Liver (tissue), 9 donors: Measurements from ENCODE around the gene SLC26A9. TPM values are rescaled to one million over a fixed set of nuclear protein-coding genes. Genes with fewer than 3 reads are reported as not detected.

ENCODE experiments used
- DNase-seq: peaks from one replicate; pipeline ENCODE4 v3.0.0-alpha.2; 2017; ENCODE audit warnings: low spot score
- H3K27ac ChIP-seq, 2 donors: one replicate each; pipeline ENCODE4 v1.7.0; 2013; ENCODE audit warnings: inconsistent platforms in 2 of 2, low read length in 2 of 2, control low read depth in 1 of 2, low read depth in 1 of 2, mild to moderate bottlenecking in 1 of 2
- H3K27me3 ChIP-seq, 4 donors: one replicate each; pipeline versions ENCODE4 v1.6.1 to v1.7.0; 2013; ENCODE audit warnings: low read length in 3 of 4, inconsistent platforms in 1 of 4, mild to moderate bottlenecking in 1 of 4, moderate library complexity in 1 of 4; ENCODE audit not compliant: control insufficient read depth in 4 of 4, insufficient read depth in 4 of 4
- H3K36me3 ChIP-seq, 4 donors: one replicate each; pipeline versions ENCODE4 v1.6.1 to v1.7.0; 2013; ENCODE audit warnings: low read length in 3 of 4, mild to moderate bottlenecking in 3 of 4, low read depth in 1 of 4, moderate library complexity in 1 of 4; ENCODE audit not compliant: control insufficient read depth in 4 of 4, insufficient read depth in 3 of 4
- H3K4me1 ChIP-seq, 4 donors: one replicate each; pipeline versions ENCODE4 v1.6.1 to v1.7.0; 2013; ENCODE audit warnings: low read length in 3 of 4, mild to moderate bottlenecking in 3 of 4, moderate library complexity in 1 of 4; ENCODE audit not compliant: control insufficient read depth in 4 of 4, insufficient read depth in 4 of 4
- H3K4me3 ChIP-seq, 3 donors: one replicate each; pipeline versions ENCODE4 v1.6.1 to v1.7.0; 2013; ENCODE audit warnings: low read length in 3 of 3, control low read depth in 1 of 3, low read depth in 1 of 3, mild to moderate bottlenecking in 1 of 3
- H3K9ac ChIP-seq, 2 donors: one replicate each; pipeline ENCODE4 v1.7.0; 2013; ENCODE audit warnings: low read length in 2 of 2, mild to moderate bottlenecking in 2 of 2, moderate library complexity in 2 of 2, control low read depth in 1 of 2, low read depth in 1 of 2
- H3K9me3 ChIP-seq, 4 donors: one replicate each; pipeline versions ENCODE4 v1.6.1 to v1.7.0; 2013; ENCODE audit warnings: low read length in 3 of 4; ENCODE audit not compliant: control insufficient read depth in 4 of 4
- CTCF ChIP-seq: fragments of 150-350 bp; IDR thresholded peaks from 2 replicates; pipeline ENCODE4 v1.5.1; 2017; ENCODE audit warnings: improper control_type of control experiment, low read depth, low read length; ENCODE audit not compliant: missing input control
- EGR1 ChIP-seq, 2 donors: IDR thresholded peaks; 2 replicates each; pipeline ENCODE4 v1.6.1; 2016 to 2018; ENCODE audit warnings: antibody characterized with exemption in 2 of 2, low read depth in 2 of 2
- FOXA1 ChIP-seq: IDR thresholded peaks from 2 replicates; pipeline ENCODE4 v1.6.1; 2016; ENCODE audit warnings: antibody characterized with exemption
- FOXA2 ChIP-seq: IDR thresholded peaks from 2 replicates; pipeline ENCODE4 v1.6.1; 2016; ENCODE audit warnings: antibody characterized with exemption
- GABPA ChIP-seq, 2 donors: IDR thresholded peaks in 1 of 2; conservative IDR thresholded peaks in 1 of 2; 2 replicates each; pipeline ENCODE4 v1.6.1; 2016; ENCODE audit warnings: antibody characterized with exemption in 2 of 2, mild to moderate bottlenecking in 1 of 2, moderate library complexity in 1 of 2
- HNF4A ChIP-seq, 2 donors: conservative IDR thresholded peaks; 2 replicates each; pipeline ENCODE4 v1.6.1; 2016; ENCODE audit warnings: antibody characterized with exemption in 2 of 2, mild to moderate bottlenecking in 2 of 2
- HNF4G ChIP-seq: IDR thresholded peaks from 2 replicates; pipeline ENCODE4 v1.6.1; 2016; ENCODE audit warnings: antibody characterized with exemption
- JUND ChIP-seq, 2 donors: IDR thresholded peaks; 2 replicates each; pipeline ENCODE4 v1.6.1; 2016; ENCODE audit warnings: antibody characterized with exemption in 2 of 2
- NR2F2 ChIP-seq: IDR thresholded peaks from 2 replicates; pipeline ENCODE4 v1.6.1; 2016; ENCODE audit warnings: antibody characterized with exemption
- RAD21 ChIP-seq, 2 donors: IDR thresholded peaks; 2 replicates each; pipeline ENCODE4 v1.6.1; 2016; ENCODE audit warnings: antibody characterized with exemption in 2 of 2, mild to moderate bottlenecking in 2 of 2
- RXRA ChIP-seq, 2 donors: IDR thresholded peaks; 2 replicates each; pipeline ENCODE4 v1.6.1; 2017 to 2018; ENCODE audit warnings: antibody characterized with exemption in 2 of 2, mild to moderate bottlenecking in 1 of 2
- TAF1 ChIP-seq: conservative IDR thresholded peaks from 2 replicates; pipeline ENCODE4 v1.6.1; 2016; ENCODE audit warnings: antibody characterized with exemption, mild to moderate bottlenecking
- YY1 ChIP-seq: IDR thresholded peaks from 2 replicates; pipeline ENCODE4 v1.6.1; 2016; ENCODE audit warnings: antibody characterized with exemption, mild to moderate bottlenecking
- WGBS: extraction: QIAGEN DNeasy Blood & Tissue Kit; methylation state at CpG from one replicate; pipeline ENCODE4 v1.1.7; 2013; 5-methylcytosine and 5-hydroxymethylcytosine counted together
- polyA plus RNA-seq, 2 donors: library from polyadenylated mRNA; stranded (reverse) in 1 of 2; unstranded in 1 of 2; fragments of 200-250 nt in 1 of 2; fragments of >200 nt in 1 of 2; fragmentation: Nextera tagmentation in 1 of 2; extraction: Ambion mirVana in 1 of 2; gene quantifications; one replicate each; pipeline versions ENCODE4 v1.2.1 to v1.2.3, GENCODE V29; 2013 to 2015
- total RNA-seq, 2 donors: library from RNA; depleted of rRNA; stranded (reverse); fragments of >200 nt; gene quantifications; one replicate each; pipeline ENCODE4 v1.2.3, GENCODE V29; 2014
- TF ChIP-seq, protein P1 (sequence below): IDR thresholded peaks from 2 replicates; pipeline ENCODE4 v1.6.1; 2016; ENCODE audit warnings: antibody characterized with exemption
- TF ChIP-seq, protein P2 (sequence below): IDR thresholded peaks from 2 replicates; pipeline ENCODE4 v1.6.1; 2016; ENCODE audit warnings: antibody characterized with exemption
- TF ChIP-seq, protein P3 (sequence below): IDR thresholded peaks from 2 replicates; pipeline ENCODE4 v1.6.1; 2016; ENCODE audit warnings: antibody characterized with exemption
- TF ChIP-seq, protein P4 (sequence below): IDR thresholded peaks from 2 replicates; pipeline ENCODE4 v1.6.1; 2016; ENCODE audit warnings: antibody characterized with exemption, mild to moderate bottlenecking
- donor health status: healthy.
- donor health status: healthy.
- donor health status: healthy.
- donor health status: healthy.
- donor health status: healthy.

SLC26A9 gene
- total and polyA plus RNA-seq, 4 donors = not detected

DNA sequence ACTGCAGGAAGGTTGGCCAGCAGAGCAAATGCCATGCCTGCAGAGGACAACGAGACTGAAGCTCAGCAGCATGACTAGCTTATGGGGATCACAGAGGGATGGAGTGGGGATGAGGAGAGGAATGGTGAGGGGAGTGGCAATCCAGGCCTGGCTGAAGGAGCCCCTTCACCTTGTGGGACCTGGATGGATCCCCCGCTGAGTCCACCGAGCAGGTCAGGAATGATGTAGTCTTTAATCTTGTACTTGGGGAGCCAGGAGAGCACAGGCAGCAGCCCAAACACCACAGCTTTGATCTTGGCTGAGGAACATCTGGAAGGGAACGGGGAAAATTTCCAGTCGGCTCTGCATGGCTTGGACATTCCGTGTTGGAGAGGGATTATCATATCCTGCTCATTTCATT, 10.5 kb downstream of the SLC26A9 start:
- Histone ChIP-seq H3K9me3 (no peaks in the 10 kb centered on the region), H3K4me3 (no peak overlapping the region), H3K27ac (no peak overlapping the region), H3K9ac (no peak overlapping the region), H3K27me3 (no peaks in the 10 kb centered on the region), H3K4me1 (no peaks in the 10 kb centered on the region), H3K36me3 (no peaks in the 10 kb centered on the region)
- TF ChIP-seq EGR1 (IDR thresholded peaks at IDR 0.05; ENCODE audit: low read depth in 2 of 2) = no peak
- no peak for TF ChIP-seq NR2F2
- no peak for TF ChIP-seq RAD21 (IDR thresholded peaks at IDR 0.05)
- TF ChIP-seq GABPA (IDR thresholded peaks at IDR 0.05 in 1 of 2, conservative IDR thresholded peaks at IDR 0.05 in 1 of 2) = no peak
- no peak for TF ChIP-seq RXRA (IDR thresholded peaks at IDR 0.05)
- TF ChIP-seq HNF4A (conservative IDR thresholded peaks at IDR 0.05) = no peak
- TF ChIP-seq TAF1 = no peak
- TF ChIP-seq, protein P1, sequence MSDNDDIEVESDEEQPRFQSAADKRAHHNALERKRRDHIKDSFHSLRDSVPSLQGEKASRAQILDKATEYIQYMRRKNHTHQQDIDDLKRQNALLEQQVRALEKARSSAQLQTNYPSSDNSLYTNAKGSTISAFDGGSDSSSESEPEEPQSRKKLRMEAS = no peak
- no peak for TF ChIP-seq HNF4G
- TF ChIP-seq YY1 = no peak
- TF ChIP-seq, protein P2, sequence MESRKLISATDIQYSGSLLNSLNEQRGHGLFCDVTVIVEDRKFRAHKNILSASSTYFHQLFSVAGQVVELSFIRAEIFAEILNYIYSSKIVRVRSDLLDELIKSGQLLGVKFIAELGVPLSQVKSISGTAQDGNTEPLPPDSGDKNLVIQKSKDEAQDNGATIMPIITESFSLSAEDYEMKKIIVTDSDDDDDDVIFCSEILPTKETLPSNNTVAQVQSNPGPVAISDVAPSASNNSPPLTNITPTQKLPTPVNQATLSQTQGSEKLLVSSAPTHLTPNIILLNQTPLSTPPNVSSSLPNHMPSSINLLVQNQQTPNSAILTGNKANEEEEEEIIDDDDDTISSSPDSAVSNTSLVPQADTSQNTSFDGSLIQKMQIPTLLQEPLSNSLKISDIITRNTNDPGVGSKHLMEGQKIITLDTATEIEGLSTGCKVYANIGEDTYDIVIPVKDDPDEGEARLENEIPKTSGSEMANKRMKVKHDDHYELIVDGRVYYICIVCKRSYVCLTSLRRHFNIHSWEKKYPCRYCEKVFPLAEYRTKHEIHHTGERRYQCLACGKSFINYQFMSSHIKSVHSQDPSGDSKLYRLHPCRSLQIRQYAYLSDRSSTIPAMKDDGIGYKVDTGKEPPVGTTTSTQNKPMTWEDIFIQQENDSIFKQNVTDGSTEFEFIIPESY = no peak
- TF ChIP-seq CTCF = no peak
- TF ChIP-seq, protein P3, sequence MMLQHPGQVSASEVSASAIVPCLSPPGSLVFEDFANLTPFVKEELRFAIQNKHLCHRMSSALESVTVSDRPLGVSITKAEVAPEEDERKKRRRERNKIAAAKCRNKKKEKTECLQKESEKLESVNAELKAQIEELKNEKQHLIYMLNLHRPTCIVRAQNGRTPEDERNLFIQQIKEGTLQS = no peak
- no peak for TF ChIP-seq FOXA2
- no peak for TF ChIP-seq JUND (IDR thresholded peaks at IDR 0.05)
- DNase-seq = no peak
- 82% methylated on average over 6 of the region's 6 CpGs for WGBS

DNA sequence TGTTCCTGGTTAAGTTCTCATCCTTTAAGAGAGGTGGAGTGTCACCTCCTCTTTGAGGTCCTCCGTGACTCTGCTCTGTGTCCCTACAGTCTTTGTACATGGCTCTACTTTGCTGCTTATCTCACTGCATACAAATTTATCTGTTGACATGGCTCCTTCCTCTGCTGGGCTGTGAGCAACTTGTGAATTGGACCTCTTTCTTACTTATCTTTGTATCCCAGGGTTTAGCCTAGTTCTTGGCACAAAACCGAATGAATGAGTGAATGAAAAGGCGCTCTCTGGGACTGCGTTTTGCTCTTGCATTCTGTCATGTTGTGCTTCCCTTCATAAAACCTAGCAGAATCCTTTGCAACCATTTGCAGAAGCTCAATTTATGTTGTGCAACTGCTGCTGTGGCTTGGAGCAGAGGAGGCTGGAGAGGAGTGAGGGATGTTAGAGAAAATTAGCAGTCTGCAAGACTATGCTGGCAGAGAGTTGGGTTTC, 12.4 kb downstream of the SLC26A9 start:
- TF ChIP-seq RXRA (IDR thresholded peaks at IDR 0.05) = no peak

DNA sequence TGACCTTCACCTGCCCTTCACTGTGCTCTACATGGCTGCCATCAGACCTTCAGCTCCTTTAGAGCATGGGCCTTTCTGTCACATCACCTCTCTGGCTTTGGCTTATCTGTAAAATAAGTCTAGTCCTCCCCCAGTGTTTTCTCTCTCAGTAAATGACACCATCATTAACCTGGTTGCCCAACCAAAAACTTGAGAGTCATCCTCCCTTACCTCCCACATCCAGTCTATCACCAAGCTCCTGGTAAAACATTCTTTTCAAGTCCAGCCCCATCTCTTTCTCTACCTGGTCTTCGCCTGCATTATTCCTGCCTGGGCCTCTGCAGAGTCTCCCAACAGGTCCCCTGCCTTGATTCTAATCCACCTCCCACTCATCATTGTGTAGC, 13.1 kb downstream of the SLC26A9 start:
- no peaks in the 10 kb centered on the region for H3K27me3 ChIP-seq
- H3K4me3 ChIP-seq = no peak overlapping the region
- no peaks in the 10 kb centered on the region for H3K9me3 ChIP-seq
- no peak for DNase-seq
- no peaks in the 10 kb centered on the region for H3K36me3 ChIP-seq
- H3K4me1 ChIP-seq = no peaks in the 10 kb centered on the region
- H3K27ac ChIP-seq = no peak overlapping the region
- 89% methylated on average over 1 of the region's 1 CpG for WGBS
- H3K9ac ChIP-seq = no peak overlapping the region
- TF ChIP-seq EGR1 (IDR thresholded peaks at IDR 0.05; ENCODE audit: low read depth in 2 of 2) (no peak), HNF4A (conservative IDR thresholded peaks at IDR 0.05) (no peak), NR2F2 (no peak), FOXA2 (no peak), FOXA1 (no peak), CTCF (no peak), RAD21 (IDR thresholded peaks at IDR 0.05) (no peak), GABPA (IDR thresholded peaks at IDR 0.05 in 1 of 2, conservative IDR thresholded peaks at IDR 0.05 in 1 of 2) (no peak)
- TF ChIP-seq, protein P4, sequence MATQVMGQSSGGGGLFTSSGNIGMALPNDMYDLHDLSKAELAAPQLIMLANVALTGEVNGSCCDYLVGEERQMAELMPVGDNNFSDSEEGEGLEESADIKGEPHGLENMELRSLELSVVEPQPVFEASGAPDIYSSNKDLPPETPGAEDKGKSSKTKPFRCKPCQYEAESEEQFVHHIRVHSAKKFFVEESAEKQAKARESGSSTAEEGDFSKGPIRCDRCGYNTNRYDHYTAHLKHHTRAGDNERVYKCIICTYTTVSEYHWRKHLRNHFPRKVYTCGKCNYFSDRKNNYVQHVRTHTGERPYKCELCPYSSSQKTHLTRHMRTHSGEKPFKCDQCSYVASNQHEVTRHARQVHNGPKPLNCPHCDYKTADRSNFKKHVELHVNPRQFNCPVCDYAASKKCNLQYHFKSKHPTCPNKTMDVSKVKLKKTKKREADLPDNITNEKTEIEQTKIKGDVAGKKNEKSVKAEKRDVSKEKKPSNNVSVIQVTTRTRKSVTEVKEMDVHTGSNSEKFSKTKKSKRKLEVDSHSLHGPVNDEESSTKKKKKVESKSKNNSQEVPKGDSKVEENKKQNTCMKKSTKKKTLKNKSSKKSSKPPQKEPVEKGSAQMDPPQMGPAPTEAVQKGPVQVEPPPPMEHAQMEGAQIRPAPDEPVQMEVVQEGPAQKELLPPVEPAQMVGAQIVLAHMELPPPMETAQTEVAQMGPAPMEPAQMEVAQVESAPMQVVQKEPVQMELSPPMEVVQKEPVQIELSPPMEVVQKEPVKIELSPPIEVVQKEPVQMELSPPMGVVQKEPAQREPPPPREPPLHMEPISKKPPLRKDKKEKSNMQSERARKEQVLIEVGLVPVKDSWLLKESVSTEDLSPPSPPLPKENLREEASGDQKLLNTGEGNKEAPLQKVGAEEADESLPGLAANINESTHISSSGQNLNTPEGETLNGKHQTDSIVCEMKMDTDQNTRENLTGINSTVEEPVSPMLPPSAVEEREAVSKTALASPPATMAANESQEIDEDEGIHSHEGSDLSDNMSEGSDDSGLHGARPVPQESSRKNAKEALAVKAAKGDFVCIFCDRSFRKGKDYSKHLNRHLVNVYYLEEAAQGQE = no peak
- TF ChIP-seq, protein P1 = no peak

More for the DNA sequence above, 12.4 kb downstream of the SLC26A9 start:
- DNase-seq = no peak
- H3K27me3 ChIP-seq = no peaks in the 10 kb centered on the region
- no peak overlapping the region for H3K4me3 ChIP-seq
- no peaks in the 10 kb centered on the region for H3K36me3 ChIP-seq
- no peaks in the 10 kb centered on the region for H3K9me3 ChIP-seq
- no peak overlapping the region for H3K27ac ChIP-seq
- WGBS = 57% methylated on average over 4 of the region's 4 CpGs
- no peaks in the 10 kb centered on the region for H3K4me1 ChIP-seq
- no peak overlapping the region for H3K9ac ChIP-seq
